IMR-90 (cell line): ENCODE data around the gene TNS3. TPM values are rescaled to one million over a fixed set of nuclear protein-coding genes. Genes with fewer than 3 reads are reported as not detected.

Experiments
- ATAC-seq: fragments of 200-7000 bp; cut with Tn5 transposase; 2 replicates; pipeline ENCODE4 v1.9.1; 2020; ENCODE audit warnings: low read depth, mild to moderate bottlenecking, moderate library complexity
- BruUV-seq: library from RNA; stranded (reverse); fragments of 400-500 nt; replicated peaks from 2 replicates; lab custom pipeline; 2021; lab: Mats Ljungman, UMichigan
- CTCF ChIA-PET: fragments of 300-600 bp; formaldehyde crosslinking; extraction: SDS; loops from one replicate; lab custom pipeline; 2021; ENCODE audit warnings: antibody characterized with exemption; lab: Yijun Ruan, JAX
- POLR2A ChIA-PET: fragments of 300-600 bp; sonication (Branson Sonifier 250); formaldehyde crosslinking; loops from one replicate; lab custom pipeline; 2022; ENCODE audit warnings: antibody characterized with exemption; ENCODE audit not compliant: unreplicated experiment; lab: Charles Lee
- DNase-seq: peaks from one replicate; pipeline ENCODE4 v3.0.0; 2013
- H2AFZ ChIP-seq: replicated peaks from 2 replicates; pipeline ENCODE3; 2013; ENCODE audit warnings: low read length, mild to moderate bottlenecking; ENCODE audit not compliant: poor library complexity
- H2AK5ac ChIP-seq: 2 replicates; pipeline ENCODE4 v1.6.1; 2013; ENCODE audit warnings: low read depth, low read length, inconsistent platforms
- H2AK9ac ChIP-seq: replicated peaks from 2 replicates; pipeline ENCODE3; 2013; ENCODE audit warnings: mild to moderate bottlenecking, low read depth, low read length, moderate library complexity; ENCODE audit not compliant: poor library complexity
- H2BK120ac ChIP-seq: 2 replicates; pipeline ENCODE4 v1.6.1; 2013; ENCODE audit warnings: low read depth, low read length, inconsistent platforms
- H2BK15ac ChIP-seq: 3 replicates; pipeline ENCODE4 v1.6.1; 2013; ENCODE audit warnings: low read depth, low read length, inconsistent platforms
- H2BK20ac ChIP-seq: 2 replicates; pipeline ENCODE4 v1.6.1; 2013; ENCODE audit warnings: low read depth, mild to moderate bottlenecking, inconsistent platforms, low read length, moderate library complexity
- H2BK5ac ChIP-seq: 2 replicates; pipeline ENCODE4 v1.6.1; 2013; ENCODE audit warnings: mild to moderate bottlenecking, low read depth, low read length, inconsistent platforms; ENCODE audit not compliant: poor library complexity, severe bottlenecking
- H3K14ac ChIP-seq: replicated peaks from 2 replicates; pipeline ENCODE4 v1.6.1; 2013; ENCODE audit warnings: low read depth, low read length, inconsistent platforms
- H3K18ac ChIP-seq: 2 replicates; pipeline ENCODE4 v1.6.1; 2013; ENCODE audit warnings: low read depth, low read length, control low read depth
- H3K23ac ChIP-seq: 2 replicates; pipeline ENCODE4 v1.6.1; 2013; ENCODE audit warnings: low read depth, low read length, inconsistent platforms
- H3K27ac ChIP-seq: 2 replicates; pipeline ENCODE4 v1.5.1; 2013; ENCODE audit warnings: mild to moderate bottlenecking, control low read depth, low read length; ENCODE audit not compliant: insufficient read depth
- H3K27me3 ChIP-seq: 2 replicates; pipeline ENCODE4 v1.6.1; 2013; ENCODE audit warnings: low read length; ENCODE audit not compliant: control insufficient read depth, insufficient read depth
- H3K36me3 ChIP-seq: 2 replicates; pipeline ENCODE4 v1.6.1; 2013; ENCODE audit warnings: low read length, mixed read lengths; ENCODE audit not compliant: control insufficient read depth, insufficient read depth
- H3K4ac ChIP-seq: 2 replicates; pipeline ENCODE4 v1.6.1; 2013; ENCODE audit warnings: low read depth, low read length, inconsistent platforms
- H3K4me1 ChIP-seq: 2 replicates; pipeline ENCODE4 v1.6.1; 2013; ENCODE audit warnings: low read length, mixed read lengths; ENCODE audit not compliant: control insufficient read depth, insufficient read depth
- H3K4me2 ChIP-seq: 2 replicates; pipeline ENCODE4 v1.6.1; 2013; ENCODE audit warnings: low read depth, mild to moderate bottlenecking, control low read depth, low read length, moderate library complexity
- H3K4me3 ChIP-seq: 2 replicates; pipeline ENCODE4 v1.5.1; 2013; ENCODE audit warnings: low read depth, mild to moderate bottlenecking, control low read depth, low read length, moderate library complexity; ENCODE audit not compliant: insufficient read depth
- H3K56ac ChIP-seq: 2 replicates; pipeline ENCODE4 v1.6.1; 2013; ENCODE audit warnings: low read length, inconsistent platforms; ENCODE audit not compliant: insufficient read depth; ENCODE audit errors: extremely low read depth
- H3K79me1 ChIP-seq, 2 experiments: 2 replicates each; pipeline ENCODE4 v1.6.1; 2013; ENCODE audit warnings: low read length in 2 of 2, inconsistent platforms in 1 of 2, low read depth in 1 of 2
- H3K9ac ChIP-seq: 2 replicates; pipeline ENCODE4 v1.6.1; 2013; ENCODE audit warnings: low read depth, low read length, control low read depth
- H3K9me1 ChIP-seq: 2 replicates; pipeline ENCODE4 v1.6.1; 2013; ENCODE audit warnings: low read length, inconsistent platforms; ENCODE audit not compliant: insufficient read depth
- H3K9me3 ChIP-seq: 2 replicates; pipeline ENCODE4 v1.6.1; 2013; ENCODE audit warnings: low read length; ENCODE audit not compliant: control insufficient read depth, insufficient read depth
- H4K20me1 ChIP-seq: 2 replicates; pipeline ENCODE4 v1.6.1; 2013; ENCODE audit warnings: low read length, inconsistent platforms; ENCODE audit not compliant: insufficient read depth
- H4K5ac ChIP-seq: 2 replicates; pipeline ENCODE4 v1.6.1; 2013; ENCODE audit warnings: mild to moderate bottlenecking, low read depth, low read length, control low read depth
- H4K8ac ChIP-seq, 2 experiments: 2 replicates each; pipeline ENCODE4 v1.6.1; 2013; ENCODE audit warnings: low read depth in 2 of 2, low read length in 2 of 2, control low read depth in 1 of 2, inconsistent platforms in 1 of 2
- H4K91ac ChIP-seq: 2 replicates; pipeline ENCODE4 v1.6.1; 2013; ENCODE audit warnings: low read depth, low read length, inconsistent platforms; ENCODE audit not compliant: insufficient read depth
- CEBPB ChIP-seq: IDR thresholded peaks from 2 replicates; pipeline ENCODE4 v1.6.1; 2012; ENCODE audit warnings: low read depth, low read length, improper control_type of control experiment
- CHD1 ChIP-seq: IDR thresholded peaks from 2 replicates; pipeline ENCODE4 v1.6.1; 2012; ENCODE audit warnings: low read depth, low read length, improper control_type of control experiment
- MAZ ChIP-seq: IDR thresholded peaks from 2 replicates; pipeline ENCODE4 v1.6.1; 2012; ENCODE audit warnings: low read depth, mild to moderate bottlenecking, low read length, improper control_type of control experiment, moderate library complexity, borderline replicate concordance
- RAD21 ChIP-seq: IDR thresholded peaks from 2 replicates; pipeline ENCODE4 v1.6.1; 2012; ENCODE audit warnings: low read length, improper control_type of control experiment
- USF2 ChIP-seq: fragments of 150-350 bp; IDR thresholded peaks from 2 replicates; pipeline ENCODE4 v1.6.1; 2017; ENCODE audit warnings: mild to moderate bottlenecking, antibody characterized with exemption, low read length, low read depth
- WGBS, 2 experiments: methylation state at CpG; one replicate each; pipeline versions ENCODE4 v1.1.5 to v1.1.7; 2013; ENCODE audit warnings: missing lambda C conversion rate in 2 of 2; ENCODE audit not compliant: insufficient read length in 1 of 2; ENCODE audit errors: extremely low coverage in 2 of 2; 5-methylcytosine and 5-hydroxymethylcytosine counted together
- dilution Hi-C: fragments of 300-500 bp; cut with HindIII; formaldehyde crosslinking; loops from one replicate; pipeline ENCODE4 v1.14.3; 2018; ENCODE audit warnings: low sequenced_read_pairs; ENCODE audit not compliant: unreplicated experiment
- in situ Hi-C: fragments of 300-500 bp; cut with MboI; formaldehyde crosslinking; loops from 3 replicates; pipeline ENCODE4 v1.14.3; 2019; ENCODE audit warnings: low sequenced_read_pairs, inconsistent platforms, mixed read lengths
- intact Hi-C: fragments of 100-400 bp; cut with micrococcal nuclease; formaldehyde crosslinking; loops from 2 replicates; pipeline ENCODE4 v1.10.0; 2022
- polyA plus RNA-seq, 3 experiments: library from polyadenylated mRNA; depleted of rRNA; stranded (reverse); fragments of >200 nt; gene quantifications; 2 replicates each; pipeline ENCODE4 v1.2.3, GENCODE V29; 2012; ENCODE audit warnings: low replicate concordance in 1 of 3
- total RNA-seq: library from RNA; depleted of rRNA; stranded (reverse); fragments of >200 nt; gene quantifications from 2 replicates; pipeline ENCODE4 v1.2.3, GENCODE V29; 2012

The TNS3 gene
- total and polyA plus RNA-seq, 2 of the 4 experiments (the other 2 are of a cell fraction) = 64.3 to 79.2 TPM

- in situ Hi-C loops = no loop called here
These were observed 53.4 kb downstream of the TNS3 start for GRCh38 chr7:47528471-47528870.

More at GRCh38 chr7:47528471-47528870, 53.4 kb downstream of the TNS3 start:
- H2AK9ac ChIP-seq = no peak overlapping the region
- H3K9me1 ChIP-seq = peaks cover 24% of the 10 kb centered on the region
- TF ChIP-seq CEBPB (no peak), CHD1 (no peak), USF2 (no peak), MAZ (no peak), RAD21 (no peak)
- no peak overlapping the region for H2BK20ac ChIP-seq
- no peak overlapping the region for H4K5ac ChIP-seq
- no peak overlapping the region for H3K23ac ChIP-seq
- DNase-seq = no peak
- no peak overlapping the region for H3K4me3 ChIP-seq
- no peak overlapping the region for H2BK15ac ChIP-seq
- H4K8ac ChIP-seq = no peak overlapping the region
- H3K79me1 ChIP-seq = peaks cover 31 to 74% of the 10 kb centered on the region in 2 experiments
- BruUV-seq = no TSS peak
- no peak overlapping the region for H2AK5ac ChIP-seq
- H3K27me3 ChIP-seq = no peaks in the 10 kb centered on the region
- H3K36me3 ChIP-seq = peaks cover 43% of the 10 kb centered on the region
- dilution Hi-C loops = no loop called here
- H3K56ac ChIP-seq = no peak overlapping the region
- POLR2A ChIA-PET = no interaction called here
- H2BK120ac ChIP-seq = no peak overlapping the region
- no peak overlapping the region for H3K27ac ChIP-seq
- H3K14ac ChIP-seq = no peak overlapping the region
- H3K18ac ChIP-seq = no peak overlapping the region
- ATAC-seq = no peak
- CTCF ChIA-PET = no interaction called here
- no peak overlapping the region for H3K9ac ChIP-seq
- WGBS, 2 experiments = no CpG with 5 or more reads among the region's 6 CpGs
- no peaks in the 10 kb centered on the region; the same call in 1 of the 2 replicates for H3K4me1 ChIP-seq
- no peak overlapping the region for H2BK5ac ChIP-seq
- peaks cover 4% of the 10 kb centered on the region; the same call in 1 of the 2 replicates for H3K9me3 ChIP-seq
- H2AFZ ChIP-seq = no peak overlapping the region
- H4K20me1 ChIP-seq = peaks cover 22% of the 10 kb centered on the region; the same call in 1 of the 2 replicates
- intact Hi-C loops = no loop called here
- H3K4me2 ChIP-seq = no peak overlapping the region
- no peak overlapping the region for H3K4ac ChIP-seq
- H4K91ac ChIP-seq = no peak overlapping the region
